Stimulated activated CD4-positive, alpha-beta T cell treated with anti-CD3 and anti-CD28 coated beads, Interleukin-2, amount 100 ng/mL, for 48 hours (primary cell): ENCODE measurements around the gene APRT.
A peak's percentile ranks its signal among the peaks of the same experiment; 100 is the strongest.

ENCODE experiments used
- DNase-seq, 2 donors: peaks; one replicate each; pipeline ENCODE4 v3.0.0-alpha.2; 2020

APRT gene, protein sequence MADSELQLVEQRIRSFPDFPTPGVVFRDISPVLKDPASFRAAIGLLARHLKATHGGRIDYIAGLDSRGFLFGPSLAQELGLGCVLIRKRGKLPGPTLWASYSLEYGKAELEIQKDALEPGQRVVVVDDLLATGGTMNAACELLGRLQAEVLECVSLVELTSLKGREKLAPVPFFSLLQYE

DNA sequence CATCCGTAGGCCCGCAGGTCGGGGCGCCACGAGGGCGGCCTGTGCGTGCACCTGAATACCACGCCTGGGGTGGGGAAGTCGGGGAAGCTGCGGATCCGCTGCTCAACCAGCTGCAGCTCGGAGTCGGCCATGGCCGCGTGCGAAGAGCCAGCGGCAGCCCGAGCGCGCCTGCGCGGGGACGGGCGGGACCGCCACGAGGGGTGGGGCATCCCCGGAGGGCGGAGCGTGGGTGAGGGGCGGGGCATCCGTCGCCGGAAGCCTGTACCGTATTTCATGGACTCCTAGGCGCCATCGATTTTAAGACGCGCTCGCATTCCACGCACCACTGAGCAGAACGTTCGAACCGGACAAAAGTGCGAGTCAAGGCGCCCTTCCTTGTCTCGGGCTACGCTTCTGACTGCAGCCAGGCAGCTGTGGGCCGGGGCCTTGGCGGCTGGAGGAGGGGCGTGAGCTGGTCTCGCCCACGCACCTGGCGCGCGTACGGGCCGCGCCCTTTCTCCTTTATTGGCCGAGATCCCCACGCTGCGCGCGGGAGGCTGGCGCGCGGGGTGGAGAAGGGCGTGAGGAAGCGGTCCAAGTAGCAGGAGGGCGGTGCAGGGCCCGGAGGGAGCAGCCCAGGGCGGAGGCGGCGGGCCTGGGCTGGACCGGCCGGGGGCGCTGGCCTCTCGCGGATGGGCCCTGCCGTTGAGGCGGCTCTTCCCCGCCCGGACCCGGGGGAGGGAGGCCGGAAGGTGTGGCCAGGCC, at the start of gene APRT:
Gene APRT (minus strand): TSS at position 160 of the 744 bp plus-strand sequence. CDS start 29 bp downstream, at position 131.
- DNase-seq: peak; percentile 98 to 99

DNA sequence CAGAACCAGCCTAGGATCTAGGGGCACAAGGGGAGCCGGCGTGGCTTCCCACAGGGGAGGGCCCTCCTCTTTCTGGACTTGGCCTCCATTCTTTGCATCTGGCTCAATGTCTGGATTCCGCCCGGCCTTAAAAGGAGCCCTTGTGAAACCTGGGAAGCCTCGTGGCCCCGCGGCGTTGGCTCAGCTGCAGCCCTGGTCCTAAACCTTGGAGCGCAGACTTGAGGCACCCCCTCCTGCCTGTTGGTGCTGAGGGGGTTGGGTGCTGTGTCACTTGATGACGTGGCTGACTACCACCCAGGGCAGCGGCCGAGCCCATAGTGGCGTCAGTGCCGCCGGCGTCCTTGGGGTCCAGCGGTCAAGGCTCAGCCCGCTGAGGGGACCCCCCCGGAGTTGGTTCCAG, 49.6 kb upstream of the APRT start:
- no peak for DNase-seq

DNA sequence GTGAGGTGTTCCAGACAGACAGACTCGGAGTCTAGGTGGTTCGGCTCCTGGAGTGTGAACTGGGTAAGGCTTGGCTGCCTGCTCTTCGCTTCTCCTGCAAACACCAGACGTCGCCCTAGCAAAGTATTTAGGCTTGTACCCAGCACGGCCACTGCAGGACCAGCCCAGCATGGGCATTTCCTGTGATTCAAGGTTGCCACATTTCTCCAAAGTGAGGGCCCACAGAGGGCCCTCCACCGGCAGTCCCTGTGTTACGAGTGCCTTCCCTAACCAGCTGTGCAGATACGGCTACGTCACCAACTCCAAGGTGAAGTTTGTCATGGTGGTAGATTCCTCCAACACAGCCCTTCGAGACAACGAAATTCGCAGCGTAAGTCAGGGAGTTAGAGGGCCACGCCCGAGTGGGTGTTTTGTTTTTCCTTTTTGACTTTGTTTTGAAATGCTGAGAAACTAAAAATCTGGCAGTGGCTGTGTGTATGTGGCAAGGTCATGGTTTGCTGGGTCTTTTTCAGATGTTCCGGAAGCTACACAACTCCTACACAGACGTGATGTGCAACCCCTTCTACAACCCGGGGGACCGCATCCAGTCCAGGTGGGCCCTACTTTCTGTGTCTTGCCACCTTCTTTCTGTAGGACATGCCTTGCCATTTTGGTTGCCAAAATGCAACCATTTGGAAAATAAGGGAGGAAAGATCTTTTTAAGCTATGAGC, 47.8 kb upstream of the APRT start:
- DNase-seq: no peak

DNA sequence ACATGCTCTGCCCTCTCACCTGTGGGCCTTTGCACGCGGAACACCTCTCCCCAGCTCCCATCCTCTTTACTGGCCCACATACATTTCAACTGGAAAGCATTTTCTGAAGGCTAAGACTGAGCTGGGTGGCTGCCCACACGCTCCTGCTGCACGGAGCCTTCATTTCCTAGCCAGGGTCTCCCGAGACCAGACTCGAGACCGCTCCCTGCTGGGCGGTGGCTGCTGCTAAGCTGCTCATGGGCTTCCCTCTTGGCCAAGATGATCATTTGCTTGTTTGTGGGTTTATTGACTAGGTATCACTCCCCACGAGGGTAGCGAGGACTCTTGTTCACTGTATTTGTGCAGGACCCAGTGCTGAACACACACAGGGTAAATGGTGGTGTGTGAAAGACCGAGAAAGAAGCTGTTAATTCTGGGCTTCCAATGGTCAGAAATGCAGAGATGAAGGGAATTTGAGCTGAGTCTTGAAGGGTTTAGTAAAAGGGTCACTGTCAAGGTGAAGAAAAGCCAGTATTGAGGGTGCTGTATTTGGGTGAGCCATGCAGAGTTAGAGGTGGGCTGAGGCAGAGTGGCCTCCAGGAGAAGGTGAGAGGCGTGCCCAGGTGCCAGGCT, 46.1 kb upstream of the APRT start:
- peak; percentile 66 to 69 for DNase-seq

DNA sequence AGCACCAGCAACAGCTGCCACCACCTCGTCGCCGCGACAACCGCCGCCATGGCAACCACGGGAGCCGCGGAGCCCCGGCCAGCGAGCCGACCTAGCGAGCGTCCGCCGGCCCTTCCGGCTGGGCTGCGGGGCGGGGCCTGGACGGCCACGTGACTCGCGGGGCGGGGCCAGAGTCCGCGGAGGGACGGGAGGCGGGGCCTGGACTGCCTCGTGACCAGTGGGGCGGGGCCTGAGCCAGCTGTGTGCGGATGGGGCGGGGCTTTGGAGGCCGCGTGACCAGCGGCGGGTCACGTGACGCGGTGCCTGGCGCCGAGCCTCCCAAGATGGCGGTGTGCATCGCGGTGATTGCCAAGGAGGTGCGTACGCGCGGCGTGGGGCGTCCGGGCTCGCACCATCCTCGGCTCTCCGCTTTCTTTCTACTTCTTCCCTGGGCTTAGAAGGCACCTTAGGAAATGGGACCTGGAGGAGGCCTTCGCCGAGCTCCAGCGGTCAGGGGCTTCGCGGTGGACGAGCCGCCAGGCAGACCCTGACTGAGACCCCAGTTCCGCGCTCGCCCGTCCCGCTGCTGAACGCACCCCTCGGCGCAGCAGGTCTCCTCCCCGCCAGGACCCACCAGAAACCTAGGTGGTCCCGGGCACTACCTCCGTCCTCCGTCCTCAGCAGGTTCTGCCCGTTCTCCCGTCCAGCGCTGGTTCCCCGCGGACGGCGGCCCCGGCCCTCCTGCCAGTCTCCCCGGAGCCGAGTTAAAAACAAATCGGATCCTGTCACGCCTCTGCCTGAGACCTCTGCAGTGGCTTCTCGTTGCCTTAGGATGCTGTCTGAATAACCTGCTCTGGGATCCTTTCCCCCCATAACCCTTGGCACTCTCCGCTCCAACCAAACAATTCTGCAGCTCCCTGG, 45.4 kb upstream of the APRT start, which contains the start of the genes GALNS and TRAPPC2L:
Gene GALNS (minus strand): TSS at position 120 of the 900 bp plus-strand sequence. CDS start 70 bp downstream, at position 50.
Gene TRAPPC2L (plus strand): TSS at position 300 of the 900 bp plus-strand sequence. CDS start 24 bp downstream, at position 324.
- peak; percentile 100 for DNase-seq

DNA sequence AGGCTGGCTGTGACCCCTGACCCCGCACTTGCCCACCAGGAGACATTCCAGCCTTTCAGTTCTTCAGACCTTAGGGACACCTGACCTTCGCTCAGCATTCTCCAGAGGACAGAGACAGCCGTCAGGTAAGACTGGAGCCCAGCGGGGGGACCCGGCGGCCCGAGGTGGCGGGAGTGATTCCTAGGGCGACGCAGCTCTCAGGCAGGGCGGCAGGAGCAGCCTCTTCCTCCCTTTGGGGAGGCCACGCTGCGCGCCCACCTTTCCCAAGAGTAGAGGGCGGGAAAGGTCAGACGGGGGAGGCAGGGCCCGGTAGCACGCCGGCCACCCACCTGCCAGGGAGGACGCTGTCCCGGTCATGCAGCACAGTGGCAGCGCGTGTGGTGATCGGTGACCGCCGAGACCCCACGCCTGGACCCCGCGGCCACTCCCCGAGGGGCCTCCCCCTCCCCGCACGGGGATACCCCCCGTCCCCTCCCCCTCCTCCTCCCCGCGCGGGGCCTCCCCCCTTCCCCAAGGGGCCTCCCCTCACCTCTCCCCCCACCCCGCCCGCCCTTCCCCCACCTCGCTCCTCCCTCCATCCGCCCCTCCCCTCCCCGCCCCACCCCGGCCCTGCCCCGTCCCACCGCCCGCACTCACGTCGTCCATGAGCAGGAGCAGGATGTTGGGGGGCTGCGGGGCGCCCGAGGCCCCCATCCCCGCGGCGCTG, 44.5 kb upstream of the APRT start:
- DNase-seq: peak in 1 of 2 donors; percentile 4

DNA sequence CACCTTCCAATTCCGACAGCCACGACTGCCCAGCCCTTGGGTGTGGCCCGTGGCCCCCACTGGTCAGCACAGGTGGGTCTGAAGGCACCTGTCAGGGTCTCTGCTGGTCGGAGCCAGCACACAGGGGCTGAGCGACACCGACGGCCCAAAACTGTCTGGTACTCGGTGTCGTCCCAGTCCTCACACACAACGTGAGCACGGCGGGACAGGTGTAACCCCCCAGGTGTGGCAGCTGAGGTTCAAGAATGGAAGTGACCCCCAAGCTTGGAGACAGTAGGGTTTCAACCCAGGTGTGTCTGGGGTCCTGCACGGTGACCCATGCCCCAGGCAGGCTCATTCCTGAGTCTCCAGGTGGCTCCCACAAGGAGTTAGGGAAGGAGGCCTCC, 44.0 kb upstream of the APRT start:
- DNase-seq: no peak

DNA sequence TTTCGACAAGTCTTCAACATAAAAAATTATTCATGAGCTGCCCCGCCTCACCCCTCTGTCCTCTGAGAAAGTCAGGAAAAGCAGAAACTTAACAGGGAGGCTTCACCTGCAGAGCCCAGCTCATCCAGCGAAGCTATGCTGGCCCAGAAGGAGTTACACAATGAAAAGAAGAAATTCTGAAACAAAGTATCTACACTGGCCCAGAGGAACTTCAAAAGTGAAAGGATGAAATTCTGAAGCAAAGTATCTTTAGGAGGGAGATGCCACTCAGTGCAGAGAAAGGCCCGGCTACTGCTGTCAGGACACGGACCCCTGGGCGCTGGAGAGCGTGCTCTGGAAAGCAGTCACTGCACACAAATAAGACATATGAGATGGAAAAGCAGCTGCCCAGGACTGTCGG, 43.4 kb upstream of the APRT start:
- DNase-seq: no peak

DNA sequence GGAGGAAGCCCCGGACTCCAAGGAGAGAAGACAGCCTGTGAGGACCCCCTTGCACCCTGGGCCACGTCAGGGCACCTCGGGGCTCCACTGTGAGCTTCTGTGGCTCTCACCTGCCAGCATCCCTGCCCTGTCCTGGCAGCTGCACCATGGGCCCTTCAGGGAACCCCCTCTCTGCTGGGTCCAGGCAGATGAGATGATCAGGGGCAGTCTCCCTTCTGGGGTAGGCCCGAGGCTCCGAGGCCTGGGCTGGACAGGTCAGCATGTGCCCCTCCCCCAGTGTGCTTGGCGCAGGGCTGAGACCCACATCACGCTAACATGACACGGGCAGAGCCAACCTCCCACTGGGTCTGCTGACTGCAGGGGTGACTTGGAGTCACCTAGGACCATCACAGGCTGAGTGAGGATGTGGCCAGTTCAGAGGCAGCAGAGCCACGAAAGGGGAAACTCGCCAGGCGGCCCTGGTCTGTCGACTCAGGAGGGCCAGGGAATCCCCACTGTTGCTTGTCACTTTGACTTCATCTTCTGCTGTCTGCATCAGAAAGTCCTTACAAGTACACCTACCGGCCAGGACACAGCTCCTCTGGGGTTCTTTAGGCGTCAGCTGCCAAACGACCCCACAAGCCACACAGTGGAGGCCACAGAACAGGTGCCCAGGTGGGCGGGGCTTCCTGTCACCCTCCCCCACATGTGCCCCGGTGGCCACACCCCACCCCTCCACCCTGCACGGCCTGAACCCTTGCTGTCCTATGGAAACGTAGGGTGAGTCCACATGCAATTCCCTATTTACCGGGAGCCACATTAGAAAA, 42.8 kb upstream of the APRT start:
- peak in 1 of 2 donors; percentile 7 for DNase-seq

DNA sequence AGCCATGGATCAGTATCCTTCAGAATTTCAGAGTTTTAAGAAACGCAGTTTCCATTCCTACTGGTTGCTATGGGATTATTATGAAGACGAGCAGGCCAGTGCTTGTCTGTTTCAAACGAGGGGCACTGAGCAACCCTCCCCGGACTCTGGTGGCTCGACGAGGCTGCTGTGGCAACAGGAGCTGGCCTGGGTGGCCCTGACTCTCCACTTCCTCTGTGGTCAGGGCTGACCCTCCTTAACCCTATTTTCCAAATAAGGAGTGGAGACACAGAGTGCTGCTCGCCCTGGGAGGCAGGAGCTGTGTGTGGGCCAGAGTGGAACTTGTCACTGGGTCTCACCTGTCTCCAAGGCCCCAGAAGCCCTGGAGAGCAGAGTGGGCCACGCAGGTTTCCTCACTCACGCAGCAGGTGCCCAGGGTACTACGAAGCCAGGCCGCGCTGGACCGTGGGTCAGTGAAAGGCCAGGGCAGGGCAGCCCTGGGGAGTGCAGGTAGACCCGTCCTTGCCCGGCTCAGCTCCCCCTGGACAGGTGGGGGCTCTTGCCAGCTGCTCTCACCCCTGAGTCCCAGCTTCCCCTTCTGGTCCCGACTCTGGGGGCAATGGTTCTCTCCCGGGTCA, 41.7 kb upstream of the APRT start:
- no peak for DNase-seq

DNA sequence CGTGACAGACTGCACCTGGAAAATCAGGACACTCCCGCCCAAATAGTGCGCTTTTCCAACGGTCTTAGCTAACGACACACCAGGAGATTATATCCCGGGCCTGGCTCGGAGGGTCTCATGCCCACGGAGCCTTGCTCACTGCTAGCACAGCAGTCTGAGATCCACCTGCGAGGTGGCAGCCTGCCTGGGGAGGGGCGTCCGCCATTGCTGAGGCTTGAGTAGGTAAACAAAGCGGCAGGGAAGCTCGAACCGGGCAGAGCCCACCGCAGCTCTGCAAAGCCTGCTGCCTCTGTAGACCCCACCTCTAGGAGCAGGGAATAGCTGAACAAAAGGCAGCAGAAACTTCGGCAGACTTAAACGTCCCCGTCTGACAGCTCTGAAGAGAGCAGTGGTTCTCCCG, 39.9 kb upstream of the APRT start:
- DNase-seq: no peak

DNA sequence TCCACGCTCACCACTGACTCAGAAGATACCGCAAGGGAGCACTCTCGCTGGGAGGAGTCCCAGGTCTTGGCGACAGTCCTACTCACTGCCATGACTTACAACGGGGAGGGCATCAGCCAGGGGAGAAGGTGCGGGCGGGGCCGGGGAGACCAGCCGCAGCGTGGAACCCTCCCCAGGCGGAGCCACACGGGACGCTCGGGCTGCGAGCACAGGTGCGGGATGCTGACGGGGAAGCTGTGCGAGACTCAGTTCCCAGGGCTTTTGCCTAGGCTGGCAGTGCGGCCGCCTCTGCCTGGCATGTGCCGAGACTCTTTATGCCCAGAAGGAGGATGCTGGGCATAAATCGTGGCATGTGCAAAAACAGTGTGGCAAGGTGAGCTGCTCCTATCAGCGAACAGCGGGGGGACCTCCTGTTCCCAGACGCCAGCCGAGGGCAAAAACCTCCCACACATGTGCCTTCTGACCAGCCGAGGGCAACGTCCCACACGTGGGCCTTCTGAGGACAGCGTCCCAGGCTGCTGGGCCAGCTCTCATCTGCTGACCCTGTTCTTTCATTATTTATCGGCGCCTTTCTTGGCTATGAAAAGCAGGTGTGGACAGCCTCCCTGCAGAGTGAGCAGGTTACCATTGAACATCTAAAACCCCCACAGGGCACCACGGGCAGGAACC, 38.9 kb upstream of the APRT start:
- DNase-seq: no peak

DNA sequence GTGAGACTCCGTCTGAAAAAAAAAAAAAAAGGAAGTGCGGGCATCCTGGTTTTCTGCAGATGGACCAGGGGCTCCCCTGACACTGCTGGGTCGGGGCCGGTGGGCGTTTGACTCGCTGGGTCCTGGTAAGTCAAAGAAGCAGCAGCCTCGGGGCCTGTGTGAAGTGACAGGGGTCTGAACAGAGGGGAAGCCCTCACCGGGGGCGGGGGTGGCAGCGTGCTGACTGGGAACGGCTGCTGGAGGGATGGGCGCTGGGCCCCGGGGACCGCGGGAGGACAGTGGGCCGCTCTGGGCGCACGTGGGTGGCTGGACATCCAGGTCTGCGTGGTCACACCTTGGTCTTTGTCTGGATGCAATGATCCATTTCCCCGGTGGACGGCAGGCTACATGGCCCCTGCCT, 36.8 kb upstream of the APRT start:
- DNase-seq: no peak

DNA sequence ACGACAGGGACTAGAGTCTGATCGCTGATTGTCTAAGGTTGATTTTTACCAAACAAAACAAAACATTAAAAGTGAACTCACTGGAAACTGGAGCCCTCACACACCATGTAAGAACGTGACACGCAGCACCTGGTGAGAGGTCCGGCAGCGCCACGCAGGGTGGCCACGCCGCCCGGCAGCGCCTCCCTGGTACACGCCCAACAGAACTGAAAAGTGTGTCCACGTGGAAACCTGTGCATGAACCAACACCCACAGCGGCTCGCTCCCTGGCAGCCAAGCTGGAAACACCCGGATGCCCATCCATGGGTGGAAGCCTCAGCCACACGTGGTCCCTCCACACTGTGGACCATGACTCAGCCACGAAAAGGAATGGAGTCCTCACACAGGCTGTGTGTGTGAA, 35.9 kb upstream of the APRT start:
- DNase-seq: no peak

DNA sequence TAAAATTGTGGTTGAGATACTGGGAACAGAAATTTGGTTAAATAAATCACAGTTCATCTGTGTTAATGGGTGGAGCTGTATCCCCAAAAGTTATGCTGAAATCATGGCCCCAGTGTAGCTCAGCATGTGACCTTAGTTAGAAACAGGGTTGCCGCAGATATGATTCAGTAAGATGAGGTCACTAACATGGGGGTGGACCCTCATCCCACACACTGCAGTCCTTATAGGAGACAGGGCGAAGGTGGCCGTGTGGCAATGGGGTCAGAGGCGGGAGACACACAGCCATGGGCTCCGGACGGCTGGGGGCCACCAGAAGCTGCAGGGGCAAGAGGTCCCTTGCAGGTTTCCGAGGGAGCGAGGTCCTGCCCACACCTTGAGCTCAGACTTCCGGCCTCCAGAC, 34.4 kb upstream of the APRT start:
- DNase-seq: no peak

DNA sequence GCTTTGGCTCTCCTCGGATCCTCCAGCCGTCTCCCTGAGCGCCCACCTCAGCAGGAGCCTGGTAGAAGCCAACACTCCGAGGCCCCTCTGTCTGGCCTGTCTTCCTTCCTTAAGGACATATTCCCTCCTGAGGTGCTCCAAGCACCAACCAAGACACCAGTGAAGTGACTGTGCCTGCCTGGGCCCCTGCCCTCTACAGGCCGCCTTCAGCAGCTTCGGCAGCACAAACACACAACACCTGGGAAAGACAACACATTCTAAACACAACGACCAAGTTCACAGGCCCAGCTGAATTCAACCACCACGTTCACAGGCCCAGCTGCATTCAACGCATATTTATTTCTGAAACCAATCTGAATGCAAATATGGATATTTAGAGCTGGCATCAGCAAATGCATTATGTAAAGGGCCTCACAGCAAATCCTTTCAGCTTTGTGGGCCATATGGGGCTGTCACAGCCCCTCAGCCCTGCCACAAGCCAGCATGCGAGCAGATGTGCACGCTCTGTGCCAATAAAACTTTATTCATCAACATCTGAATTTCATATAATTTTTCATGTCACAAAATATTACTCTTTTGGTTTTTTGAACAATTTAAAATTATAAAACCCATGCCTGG, 32.8 kb upstream of the APRT start:
- no peak for DNase-seq

DNA sequence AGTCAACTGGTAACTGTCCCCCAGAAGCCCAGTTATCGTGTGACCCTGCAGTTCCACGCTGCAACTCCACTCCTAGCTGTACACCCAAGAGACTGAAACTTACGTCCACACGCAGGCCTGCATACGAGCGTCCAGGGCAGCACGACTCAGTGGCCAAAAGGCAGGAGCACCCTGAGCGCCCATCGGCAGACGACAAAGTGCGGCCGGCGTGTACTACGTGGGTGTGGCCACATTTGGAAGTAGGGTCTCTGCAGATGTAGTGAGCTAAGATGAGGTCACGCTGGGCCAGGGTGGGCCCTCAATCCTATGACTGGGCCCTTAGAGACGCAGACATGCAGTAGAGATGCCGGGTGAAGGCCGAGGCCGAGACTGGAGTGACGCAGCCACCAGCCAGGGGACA, 31.5 kb upstream of the APRT start:
- DNase-seq: no peak

DNA sequence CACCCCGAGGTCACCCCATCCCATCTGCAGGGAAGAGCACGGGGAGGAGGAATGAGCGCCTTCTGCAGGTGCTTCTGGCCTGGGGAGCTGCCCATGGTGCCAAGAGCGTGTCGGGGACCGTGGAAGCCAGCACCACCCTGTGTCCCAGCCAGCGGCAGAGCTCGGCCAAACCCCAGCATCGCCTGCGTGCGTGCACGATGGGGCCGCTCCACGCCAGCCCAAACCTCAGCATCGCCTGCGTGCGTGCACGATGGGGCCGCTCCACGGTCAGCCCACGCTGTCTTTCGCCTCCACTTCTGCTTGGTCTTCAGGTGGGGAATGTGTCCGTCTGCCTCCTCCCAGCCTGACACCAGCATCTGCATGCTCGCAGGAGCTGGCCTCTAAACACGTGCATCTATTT, 31.1 kb upstream of the APRT start:
- DNase-seq: no peak

DNA sequence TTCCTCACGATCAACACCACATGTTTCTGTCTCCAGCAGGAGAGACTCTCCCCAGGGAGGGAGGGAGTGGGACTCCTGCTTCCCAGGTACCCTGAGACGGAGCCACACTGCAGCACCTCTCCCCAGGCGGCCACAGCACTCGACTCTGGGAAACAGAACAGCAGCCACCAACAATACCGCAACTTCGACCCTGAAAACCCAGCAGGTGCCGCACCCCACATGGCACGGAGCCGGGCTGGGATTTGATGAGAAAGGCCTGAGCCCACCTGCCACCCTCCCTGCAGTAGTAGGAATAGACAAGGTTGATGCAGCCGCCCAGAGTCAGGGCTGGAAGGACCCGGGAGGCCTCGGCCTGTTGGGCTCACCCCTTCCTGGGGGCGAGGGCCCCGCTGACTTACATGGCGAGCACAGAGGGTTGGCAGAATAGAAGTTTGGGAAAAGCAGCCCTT, 30.6 kb upstream of the APRT start:
- DNase-seq: no peak
